GM20000 (cell line): ENCODE data around the gene CCDC169.
"Not testable (repeated sequence)": the region's sequence is repeated elsewhere in the genome, so short reads cannot be mapped to it uniquely, and the experiment has no call there.

Experiments
- DNase-seq: peaks from one replicate; pipeline ENCODE4 v3.0.0; 2012; ENCODE audit warnings: low spot score
- TF ChIP-seq, protein P1 (sequence below): IDR thresholded peaks from 2 replicates; pipeline ENCODE4 v1.5.1; 2012; ENCODE audit warnings: mild to moderate bottlenecking, control low read depth; ENCODE audit errors: extremely low read depth, missing control alignments

The CCDC169 gene

DNA sequence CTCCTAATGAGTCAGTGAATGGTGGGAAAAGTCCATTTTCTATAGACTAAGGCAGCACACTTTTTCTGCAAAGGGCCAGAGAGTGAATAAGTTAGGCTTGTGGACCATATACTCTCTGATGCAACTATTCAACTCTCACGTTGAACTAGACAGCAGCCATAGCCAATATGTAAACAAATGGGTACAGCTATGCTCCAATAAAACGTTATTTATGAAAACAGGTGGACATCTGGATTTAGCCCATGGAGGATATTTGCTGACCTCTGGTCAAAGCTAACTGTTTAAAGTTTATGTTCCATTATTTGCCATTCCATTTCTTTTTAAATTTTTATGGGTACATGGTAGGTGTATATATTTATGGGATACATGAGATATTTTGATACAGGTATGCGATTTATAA is 4.7 kb upstream of the CCDC169 start:
- TF ChIP-seq, protein P1, sequence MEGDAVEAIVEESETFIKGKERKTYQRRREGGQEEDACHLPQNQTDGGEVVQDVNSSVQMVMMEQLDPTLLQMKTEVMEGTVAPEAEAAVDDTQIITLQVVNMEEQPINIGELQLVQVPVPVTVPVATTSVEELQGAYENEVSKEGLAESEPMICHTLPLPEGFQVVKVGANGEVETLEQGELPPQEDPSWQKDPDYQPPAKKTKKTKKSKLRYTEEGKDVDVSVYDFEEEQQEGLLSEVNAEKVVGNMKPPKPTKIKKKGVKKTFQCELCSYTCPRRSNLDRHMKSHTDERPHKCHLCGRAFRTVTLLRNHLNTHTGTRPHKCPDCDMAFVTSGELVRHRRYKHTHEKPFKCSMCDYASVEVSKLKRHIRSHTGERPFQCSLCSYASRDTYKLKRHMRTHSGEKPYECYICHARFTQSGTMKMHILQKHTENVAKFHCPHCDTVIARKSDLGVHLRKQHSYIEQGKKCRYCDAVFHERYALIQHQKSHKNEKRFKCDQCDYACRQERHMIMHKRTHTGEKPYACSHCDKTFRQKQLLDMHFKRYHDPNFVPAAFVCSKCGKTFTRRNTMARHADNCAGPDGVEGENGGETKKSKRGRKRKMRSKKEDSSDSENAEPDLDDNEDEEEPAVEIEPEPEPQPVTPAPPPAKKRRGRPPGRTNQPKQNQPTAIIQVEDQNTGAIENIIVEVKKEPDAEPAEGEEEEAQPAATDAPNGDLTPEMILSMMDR: no peak
- no peak for DNase-seq

DNA sequence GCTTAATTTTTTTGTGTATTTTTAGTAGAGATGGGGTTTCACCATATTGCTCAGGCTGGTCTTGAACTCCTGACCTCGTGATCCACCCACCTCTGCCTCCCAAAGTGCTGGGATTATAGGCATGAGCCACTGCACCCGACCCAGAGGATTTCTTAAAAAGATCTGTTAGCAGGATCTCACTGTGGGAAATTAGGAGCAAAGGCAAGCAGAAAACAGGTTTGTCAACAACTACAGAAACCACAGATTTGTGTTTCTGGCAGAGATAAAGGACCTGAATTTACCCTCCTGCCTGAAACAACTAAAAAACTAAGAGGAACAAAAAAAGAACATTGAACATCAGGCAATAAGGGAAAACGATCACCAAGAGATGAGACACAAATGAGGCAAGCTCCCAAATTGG is 1.9 kb upstream of the CCDC169 start:
- DNase-seq: not testable (repeated sequence)

DNA sequence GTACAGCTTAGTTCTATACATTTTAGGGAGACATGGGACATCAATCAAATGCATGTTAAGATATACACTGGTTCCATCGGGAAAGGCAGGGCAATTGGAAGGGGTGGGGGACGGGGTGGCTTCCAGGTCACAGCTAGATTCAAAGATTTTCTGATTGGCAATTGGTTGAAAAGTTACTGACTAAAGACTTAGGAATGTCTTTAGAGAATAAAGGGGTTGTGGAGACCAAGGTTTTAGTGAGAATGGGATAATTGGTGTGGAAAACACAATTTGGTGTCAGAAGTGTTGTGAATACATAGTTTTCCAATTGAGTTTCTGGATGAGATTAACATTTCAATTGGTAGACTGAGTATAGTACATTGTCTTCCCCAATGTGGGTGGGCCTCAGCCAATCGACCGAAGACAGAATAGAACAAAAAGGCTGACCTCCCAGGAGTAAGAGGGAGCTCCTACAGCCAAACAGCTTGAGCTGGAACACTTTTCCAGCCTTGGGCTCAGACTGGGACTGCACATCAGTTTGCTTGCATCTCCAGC is 988 bp upstream of the CCDC169 start:
- TF ChIP-seq, protein P1: no peak
- no peak for DNase-seq

- DNase-seq: no peak
- TF ChIP-seq, protein P1: no peak
Measured at GRCh38 chr13:36294096-36294495, 3.5 kb downstream of the CCDC169 start.

DNA sequence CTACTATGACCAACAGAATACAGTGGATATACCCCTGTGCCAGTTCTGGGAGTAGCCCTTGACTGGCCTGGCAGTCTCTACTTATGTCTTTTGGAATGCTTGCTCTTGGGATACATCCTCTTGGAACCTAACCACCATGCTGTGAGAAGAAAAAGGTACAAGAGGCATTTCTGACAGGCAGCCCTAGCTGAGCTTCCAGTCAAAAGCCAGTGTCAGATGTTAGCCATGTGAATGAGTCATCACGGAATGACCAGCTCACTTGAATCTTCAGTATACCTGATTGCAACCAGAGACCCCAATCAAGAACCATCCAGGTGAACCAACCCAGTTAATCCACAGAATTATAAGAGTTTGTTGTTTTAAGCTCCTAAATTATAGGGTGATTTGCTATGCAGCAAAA is 4.1 kb downstream of the CCDC169 start:
- TF ChIP-seq, protein P1: no peak
- DNase-seq: no peak

GRCh38 chr13:36288794-36289391 is 8.7 kb downstream of the CCDC169 start:
- TF ChIP-seq, protein P1: no peak
- no peak for DNase-seq

GRCh38 chr13:36286006-36286405 is 11.6 kb downstream of the CCDC169 start:
- TF ChIP-seq, protein P1: no peak
- no peak for DNase-seq

DNA sequence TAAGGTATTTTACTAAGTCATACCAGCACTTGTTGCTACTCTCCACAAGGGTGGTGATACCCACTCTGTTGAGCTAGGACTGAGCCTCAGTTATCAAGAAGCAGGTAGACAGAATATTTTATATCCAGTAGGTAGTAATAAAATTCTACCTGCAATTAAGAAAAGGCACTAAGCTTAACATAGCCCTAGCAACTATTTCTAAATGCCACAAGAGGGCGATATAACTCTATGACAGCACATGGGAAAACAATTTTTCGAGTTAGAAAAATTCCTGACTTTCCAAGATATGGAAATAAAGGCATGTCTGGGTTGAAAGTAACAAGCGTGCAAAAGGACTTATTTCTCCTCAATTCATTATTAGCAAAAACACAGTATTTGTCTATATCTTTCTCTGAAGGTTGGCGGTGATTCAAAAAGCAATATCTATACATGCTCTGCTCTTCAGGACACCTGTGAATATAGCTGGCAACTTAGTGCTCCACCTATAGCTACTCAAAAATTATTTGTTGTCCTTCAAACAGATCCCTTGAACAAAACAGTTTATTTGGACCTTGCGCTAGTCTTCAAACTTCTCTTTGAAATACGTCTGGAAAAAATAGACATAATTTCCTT is 14.7 kb downstream of the CCDC169 start:
- DNase-seq: peak; percentile 15
- TF ChIP-seq, protein P1: peak; percentile 49
